ENCODE data around the gene ARHGAP27.
A peak's percentile ranks its signal among the peaks of the same experiment; 100 is the strongest.
"Not testable (repeated sequence)": the region's sequence is repeated elsewhere in the genome, so short reads cannot be mapped to it uniquely, and the experiment has no call there.

ARHGAP27 gene, protein sequence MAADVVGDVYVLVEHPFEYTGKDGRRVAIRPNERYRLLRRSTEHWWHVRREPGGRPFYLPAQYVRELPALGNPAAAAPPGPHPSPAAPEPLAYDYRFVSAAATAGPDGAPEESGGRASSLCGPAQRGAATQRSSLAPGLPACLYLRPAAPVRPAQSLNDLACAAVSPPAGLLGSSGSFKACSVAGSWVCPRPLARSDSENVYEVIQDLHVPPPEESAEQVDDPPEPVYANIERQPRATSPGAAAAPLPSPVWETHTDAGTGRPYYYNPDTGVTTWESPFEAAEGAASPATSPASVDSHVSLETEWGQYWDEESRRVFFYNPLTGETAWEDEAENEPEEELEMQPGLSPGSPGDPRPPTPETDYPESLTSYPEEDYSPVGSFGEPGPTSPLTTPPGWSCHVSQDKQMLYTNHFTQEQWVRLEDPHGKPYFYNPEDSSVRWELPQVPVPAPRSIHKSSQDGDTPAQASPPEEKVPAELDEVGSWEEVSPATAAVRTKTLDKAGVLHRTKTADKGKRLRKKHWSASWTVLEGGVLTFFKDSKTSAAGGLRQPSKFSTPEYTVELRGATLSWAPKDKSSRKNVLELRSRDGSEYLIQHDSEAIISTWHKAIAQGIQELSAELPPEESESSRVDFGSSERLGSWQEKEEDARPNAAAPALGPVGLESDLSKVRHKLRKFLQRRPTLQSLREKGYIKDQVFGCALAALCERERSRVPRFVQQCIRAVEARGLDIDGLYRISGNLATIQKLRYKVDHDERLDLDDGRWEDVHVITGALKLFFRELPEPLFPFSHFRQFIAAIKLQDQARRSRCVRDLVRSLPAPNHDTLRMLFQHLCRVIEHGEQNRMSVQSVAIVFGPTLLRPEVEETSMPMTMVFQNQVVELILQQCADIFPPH

DNA sequence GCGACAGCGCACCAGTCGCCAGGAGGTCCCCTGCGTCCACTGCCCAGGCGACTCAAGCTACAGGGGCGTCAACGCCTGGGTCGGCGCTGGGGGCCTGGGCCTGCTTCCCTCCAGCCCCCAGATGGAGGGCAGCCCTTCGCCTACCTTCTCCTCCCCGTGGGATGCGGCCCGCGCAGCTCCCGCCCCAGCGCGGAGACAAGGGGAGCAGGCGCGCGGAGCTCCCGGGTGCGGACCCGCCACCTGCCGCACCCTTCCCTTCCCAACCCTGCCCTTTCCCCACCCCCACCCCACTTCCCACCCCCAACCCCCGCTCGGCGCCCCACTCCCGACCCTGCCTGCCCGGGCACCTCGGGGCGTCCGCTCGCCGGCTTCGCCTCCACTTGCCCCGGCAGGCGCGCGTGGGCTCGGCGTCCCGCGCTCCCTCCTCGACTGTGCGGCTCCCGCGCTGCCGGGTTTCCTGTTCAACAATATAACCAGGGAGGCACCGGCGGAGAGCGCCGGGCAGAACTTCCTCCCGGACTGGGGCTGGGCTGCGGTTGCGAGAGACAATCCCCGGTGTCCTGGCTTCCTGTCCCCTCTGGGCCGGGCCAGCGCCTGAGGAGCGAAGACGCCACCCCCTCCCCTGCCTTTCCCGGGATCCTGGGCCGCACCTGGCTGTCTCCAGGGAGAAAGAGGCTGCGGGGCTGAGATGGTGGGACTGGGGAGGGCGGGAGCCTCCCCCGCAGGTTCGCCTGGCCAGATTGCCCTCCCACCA lies at the start of gene ARHGAP27:
Gene ARHGAP27 (minus strand): TSS at position 466 of the 754 bp plus-strand sequence. CDS start 2,591 bp downstream, outside the sequence.
- peak in 1 of 2 experiments; percentile 21 for DNase-seq

DNA sequence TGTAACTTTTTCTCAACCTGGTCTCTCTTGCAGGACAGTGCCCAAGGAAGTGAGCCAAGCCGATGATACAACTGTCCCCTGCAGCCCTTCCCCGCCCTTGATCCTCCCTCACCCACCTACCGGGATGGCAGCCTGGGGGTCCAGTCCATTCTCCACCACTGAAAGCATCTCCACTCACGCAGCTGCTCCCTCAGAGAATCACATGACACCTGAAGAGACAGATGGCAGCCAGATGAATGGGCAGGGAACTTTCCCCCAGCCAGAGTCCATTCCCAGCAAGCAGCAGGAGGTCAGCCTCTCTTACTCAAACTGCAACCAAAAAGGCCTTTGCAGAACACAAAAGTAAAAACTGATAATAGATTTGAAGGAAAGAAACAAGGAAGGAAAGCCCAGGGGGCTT lies 49.6 kb upstream of the ARHGAP27 start:
- peak; percentile 47 to 49 for DNase-seq

DNA sequence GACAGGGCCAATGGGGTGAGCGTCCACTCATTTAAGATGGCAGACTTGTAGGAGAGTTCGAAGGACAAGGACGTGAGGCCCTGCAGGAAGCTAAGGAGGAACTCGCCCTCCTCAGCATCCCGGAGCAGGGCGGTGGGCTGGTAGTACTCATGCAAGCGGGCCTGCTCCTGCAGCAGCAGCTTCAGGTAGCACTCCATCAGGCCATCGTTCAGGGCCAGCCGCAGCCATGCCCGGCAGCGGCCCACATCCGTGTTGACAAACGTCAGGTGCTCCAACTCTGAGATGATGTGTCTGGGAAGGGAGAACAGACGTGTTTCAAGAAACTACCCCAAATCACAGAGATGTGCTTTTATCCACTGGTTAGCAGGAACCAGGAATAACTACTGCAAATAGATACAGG lies 42.8 kb upstream of the ARHGAP27 start:
- DNase-seq, result not testable (repeated sequence)

DNA sequence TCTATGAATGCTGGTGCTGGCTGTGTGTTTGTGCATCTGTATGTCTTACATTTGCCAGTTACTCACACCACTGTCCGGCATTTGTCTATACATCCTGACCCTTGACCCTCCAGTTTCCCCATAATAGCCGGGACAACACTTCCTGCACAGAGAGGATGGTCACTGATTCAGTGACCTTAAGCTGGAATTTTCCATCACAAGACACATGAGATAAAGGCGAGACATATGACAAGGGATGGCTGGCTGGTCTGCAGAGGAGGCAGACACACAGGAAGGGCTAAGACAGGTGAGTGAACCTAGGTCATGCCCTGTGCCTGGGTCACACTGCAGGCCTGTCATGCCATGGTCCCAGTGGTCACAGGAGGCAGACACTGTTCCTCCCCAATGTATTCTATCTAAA lies 39.6 kb upstream of the ARHGAP27 start:
- DNase-seq, result not testable (repeated sequence)

DNA sequence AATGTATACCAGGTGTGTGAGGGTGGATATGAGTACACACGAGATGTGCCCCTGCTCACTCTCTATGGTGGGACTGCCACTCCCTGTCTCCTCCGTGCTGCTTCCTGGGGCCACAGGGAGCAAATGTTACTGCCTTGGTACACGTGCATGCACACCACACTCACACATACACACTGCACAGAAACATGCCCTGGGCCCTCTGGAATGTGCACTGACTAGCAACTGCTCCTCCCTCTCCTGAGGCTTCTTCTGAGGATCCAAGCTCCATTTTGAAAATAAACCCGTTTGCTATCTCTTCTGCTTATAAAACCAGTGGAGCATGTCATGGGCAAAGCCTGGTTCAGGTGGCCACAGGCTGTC lies 36.5 kb upstream of the ARHGAP27 start:
- DNase-seq, result not testable (repeated sequence)

DNA sequence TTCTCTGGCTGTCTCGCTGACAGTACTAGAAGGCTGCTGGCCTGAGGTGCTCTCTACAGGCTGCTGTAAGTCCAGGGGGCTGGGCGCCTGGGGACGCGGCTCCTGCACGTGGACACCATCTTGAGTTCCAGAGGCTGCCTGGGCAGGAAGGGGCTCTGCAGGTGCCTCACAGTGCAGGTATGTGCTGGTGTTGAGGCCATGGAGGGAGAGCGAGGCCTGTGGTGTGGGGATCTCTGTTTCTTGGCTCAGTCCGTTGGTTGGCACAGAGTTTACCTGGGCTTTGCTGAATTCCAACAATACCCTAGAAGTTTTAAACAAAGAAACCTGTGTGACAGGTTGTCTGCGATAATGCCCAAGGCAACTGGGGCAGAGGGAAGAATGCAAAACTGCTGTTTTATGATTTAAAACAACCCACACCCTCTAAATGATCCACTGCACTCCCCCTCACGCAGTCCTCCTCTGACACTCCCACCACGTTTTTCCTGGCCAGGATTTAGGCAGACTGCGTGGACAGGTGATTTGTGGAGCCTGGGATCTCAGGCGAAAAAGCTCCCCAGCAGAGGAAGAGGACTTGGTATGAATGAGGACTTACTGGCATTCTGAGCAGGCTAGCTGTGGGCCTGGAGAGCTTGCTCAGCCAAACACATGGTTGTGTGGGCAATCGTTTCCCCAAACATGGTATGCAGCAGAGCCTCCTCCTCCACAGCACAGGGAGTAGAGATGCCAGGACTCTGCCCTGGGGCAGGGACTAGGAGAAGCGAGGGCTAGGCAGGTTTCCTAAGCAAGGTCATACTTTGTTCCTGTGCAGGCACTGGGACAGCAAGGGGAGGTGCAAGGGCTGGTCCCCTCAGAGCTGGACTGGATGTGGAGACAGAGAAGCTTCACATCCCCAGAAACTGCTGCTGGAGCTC lies 35.9 kb upstream of the ARHGAP27 start:
- not testable (repeated sequence) for DNase-seq

DNA sequence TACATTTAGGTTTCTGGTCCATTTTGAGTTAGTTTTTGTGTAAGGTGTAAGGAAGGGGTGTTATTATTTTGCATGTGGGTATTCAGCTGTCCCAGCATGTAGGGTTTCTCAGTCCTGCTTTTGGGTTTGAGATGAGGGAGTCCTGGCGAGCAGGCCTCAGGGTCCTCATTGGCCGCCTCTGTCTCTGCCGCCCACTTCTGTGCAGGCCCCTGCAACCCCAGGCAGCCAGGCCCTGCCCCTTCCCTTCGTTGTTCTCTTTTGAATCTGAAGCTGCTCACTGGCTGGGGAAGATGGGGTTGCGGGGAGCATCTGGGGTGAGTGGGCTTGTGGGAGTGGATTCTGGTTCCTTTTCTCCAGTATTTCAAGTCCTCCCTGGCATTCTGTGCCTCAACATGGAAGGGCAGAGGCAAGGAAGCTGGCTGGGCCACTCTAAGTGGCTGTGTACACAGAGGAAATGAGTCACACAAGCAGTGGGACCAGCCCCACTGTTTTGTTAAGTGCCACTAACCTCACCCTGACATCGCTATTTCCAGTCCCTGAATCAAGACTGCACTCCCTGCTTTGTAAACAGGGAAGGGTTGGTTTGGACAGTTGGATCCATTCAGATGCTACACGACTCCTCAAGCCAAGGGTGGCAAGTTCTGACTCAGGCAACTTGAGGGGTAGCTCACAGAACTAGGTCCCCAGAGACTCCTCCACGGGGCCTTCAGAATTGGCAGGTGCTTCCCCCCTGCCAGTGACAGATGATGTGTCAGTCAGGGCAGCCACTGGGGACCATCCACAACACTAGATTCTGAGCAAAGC lies 29.1 kb upstream of the ARHGAP27 start:
- DNase-seq, result not testable (repeated sequence)

DNA sequence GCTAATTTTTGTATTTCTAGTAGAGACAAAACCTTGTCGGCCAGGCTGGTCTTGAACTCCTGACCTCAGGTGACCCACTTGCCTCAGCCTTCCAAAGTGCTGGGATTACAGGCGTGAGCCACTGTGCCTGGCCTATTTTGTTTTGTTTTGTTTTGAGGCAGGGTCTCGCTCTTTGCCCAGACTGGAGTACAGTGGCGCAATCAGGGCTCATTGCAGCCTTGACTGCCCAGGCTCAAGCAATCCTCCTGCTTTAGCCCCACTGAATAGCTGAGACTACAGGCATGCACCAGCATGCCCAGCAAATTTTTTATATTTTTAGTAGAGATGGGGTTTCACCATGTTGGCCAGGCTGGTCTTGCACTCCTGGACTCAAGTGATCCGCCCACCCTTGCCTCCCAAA lies 27.8 kb upstream of the ARHGAP27 start:
- not testable (repeated sequence) for DNase-seq

DNA sequence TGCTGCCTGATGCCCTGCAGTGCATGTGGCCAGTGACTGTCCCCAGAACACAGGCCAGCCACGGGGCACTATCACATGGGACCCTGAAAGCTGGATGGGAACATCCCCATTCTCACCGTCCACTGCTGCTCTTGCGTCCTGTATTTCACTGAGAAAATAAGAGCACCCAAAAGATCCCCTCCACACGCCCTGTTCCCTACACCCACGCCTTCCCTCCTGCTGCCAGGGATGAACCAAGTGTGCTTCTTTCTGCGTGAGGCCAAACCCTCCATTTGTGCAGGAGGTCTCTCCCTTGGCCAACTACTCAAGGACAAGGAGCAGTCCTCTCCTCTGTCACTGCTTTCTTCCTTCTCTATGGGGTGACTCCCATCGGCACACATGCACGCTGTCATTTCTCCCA lies 21.7 kb upstream of the ARHGAP27 start:
- DNase-seq, result not testable (repeated sequence)

DNA sequence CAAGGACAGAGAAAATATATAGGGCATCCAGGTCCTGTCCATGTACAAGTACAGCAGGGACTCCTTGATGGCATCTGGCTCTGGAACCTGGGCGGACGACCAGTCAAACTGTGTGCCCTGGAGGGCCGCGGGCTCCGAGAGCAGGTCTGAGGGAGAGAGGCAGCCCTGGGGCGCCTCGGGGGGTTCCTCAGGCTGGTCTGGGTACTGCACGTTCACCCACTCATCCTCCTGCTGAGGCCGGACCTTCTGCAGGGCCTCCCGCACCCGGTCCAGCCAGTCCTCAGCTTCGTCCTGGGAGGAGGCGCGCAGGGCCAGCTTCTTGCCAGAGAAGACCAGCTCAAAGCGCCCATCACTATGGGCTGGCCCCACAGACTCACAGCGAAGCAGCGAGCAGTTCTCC lies 21.1 kb upstream of the ARHGAP27 start:
- DNase-seq, result not testable (repeated sequence)

DNA sequence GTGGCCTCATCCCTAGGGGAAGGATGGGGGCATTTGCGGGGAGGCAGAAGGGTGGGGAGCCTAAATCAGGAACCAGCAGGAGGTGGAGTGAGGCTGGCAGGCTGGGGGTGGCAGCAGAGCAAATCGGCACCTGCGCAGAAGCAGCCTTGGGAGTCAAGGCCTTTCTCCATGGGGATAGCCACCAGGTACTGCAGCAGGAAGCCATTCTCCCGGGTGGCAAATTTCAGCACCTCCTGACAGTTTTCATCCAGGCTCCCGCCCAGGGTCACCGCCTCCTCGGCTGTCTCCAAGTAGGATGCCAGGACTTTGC lies 20.5 kb upstream of the ARHGAP27 start:
- DNase-seq, result not testable (repeated sequence)

DNA sequence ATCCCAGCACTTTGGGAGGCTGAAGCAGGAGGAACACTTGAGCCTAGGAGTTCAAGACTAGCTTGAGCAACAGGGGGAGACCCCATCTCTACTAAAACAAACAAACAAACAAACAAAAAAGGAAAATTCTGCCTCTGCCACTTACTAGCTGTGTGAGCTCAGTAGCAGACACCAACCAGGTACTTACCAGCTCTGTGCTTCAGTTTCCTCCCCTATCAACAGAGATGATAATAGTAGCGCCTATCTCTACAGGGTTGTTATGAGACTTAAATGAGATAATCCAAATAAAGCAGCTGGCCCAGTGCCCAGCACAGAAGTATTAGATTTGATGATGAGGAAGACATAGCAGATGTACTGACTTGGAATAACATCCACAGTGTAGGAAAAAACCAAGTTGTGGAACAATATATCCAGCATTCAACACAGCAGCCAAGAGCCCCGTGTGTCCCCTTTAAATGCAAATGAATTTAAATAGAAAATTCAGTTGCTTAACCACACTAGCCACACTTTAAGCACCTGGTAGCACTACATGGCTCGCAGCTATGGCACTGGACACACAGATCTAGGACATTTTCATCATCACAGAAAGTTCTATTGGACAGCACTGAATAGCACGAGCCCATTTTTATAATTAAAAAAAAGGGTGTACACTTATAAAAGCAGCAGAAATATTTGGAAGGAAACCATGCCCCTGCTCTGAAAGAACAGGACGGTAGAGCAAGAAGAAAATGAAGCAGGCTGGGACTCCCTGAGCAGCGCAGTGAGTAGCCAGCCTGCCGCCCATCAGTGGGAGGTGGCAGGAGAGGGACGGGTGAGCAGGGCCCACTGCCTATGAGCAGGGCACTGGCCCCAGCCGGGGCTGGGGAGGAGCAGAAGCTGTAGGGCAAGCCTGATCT lies 19.9 kb upstream of the ARHGAP27 start:
- not testable (repeated sequence) for DNase-seq

DNA sequence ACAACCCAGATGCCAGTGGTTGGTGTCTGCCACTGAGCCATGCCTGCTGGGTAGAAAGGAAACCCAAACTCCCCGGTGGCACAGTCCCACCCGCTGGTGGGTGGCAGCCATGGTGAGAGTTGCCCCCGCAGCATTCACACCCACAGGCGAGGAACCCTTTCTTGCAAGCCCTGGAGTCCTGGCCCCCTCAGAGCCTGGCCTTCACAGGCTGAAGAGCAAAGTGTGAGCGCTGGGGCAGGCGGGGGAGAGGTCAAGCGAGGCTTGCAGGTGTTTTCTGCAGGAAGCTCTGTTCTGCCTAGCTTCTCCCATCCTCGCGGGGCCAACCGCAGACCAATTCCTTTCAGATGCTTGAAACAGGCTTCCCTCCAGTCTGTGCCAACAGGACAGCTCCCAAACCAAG lies 19.0 kb upstream of the ARHGAP27 start:
- not testable (repeated sequence) for DNase-seq

DNA sequence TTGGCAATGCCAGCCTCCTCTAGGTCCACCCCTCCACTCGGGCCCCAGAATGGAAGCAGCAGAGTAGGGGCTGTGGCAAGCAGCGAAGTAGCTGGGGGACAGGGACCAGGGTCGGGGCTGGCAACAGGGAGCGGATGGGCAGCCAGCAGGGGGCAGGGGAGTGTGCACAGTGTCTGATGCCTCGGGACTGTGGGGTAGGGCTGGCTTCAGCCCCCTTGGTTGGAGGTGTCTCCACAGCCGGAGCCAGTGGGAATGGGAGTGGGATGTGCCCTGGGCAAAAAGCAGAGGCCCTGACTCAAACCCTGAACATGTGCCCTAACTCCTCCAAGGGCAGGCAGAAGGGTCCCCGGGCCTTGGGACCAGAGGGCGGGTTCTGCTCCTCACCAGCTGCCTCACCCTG lies 18.5 kb upstream of the ARHGAP27 start:
- DNase-seq, result no peak

DNA sequence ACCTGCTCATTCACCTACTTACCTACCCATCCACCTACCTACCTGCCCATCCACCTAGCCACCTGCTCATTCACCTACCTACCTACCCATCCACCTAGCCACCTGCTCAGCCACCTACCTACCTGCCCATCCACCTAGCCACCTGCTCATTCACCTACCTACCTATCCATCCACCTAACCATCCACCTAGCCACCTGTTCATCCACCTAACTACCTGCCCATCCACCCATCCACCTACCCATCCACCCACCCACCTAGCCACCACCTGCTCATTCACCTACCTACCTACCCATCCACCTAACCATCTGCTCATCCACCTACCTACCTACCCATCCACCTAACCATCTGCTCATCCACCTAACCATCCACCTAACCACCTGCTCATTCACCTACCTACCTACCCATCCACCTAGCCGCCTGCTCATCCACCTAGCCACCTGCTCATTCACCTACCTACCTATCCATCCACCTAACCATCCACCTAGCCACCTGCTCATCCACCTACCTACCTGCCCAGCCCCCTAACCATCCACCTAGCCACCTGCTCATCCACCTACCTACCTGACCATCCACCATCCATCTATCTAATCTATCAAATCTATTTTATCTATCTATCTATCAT lies 17.1 kb upstream of the ARHGAP27 start:
- DNase-seq, result not testable (repeated sequence)

DNA sequence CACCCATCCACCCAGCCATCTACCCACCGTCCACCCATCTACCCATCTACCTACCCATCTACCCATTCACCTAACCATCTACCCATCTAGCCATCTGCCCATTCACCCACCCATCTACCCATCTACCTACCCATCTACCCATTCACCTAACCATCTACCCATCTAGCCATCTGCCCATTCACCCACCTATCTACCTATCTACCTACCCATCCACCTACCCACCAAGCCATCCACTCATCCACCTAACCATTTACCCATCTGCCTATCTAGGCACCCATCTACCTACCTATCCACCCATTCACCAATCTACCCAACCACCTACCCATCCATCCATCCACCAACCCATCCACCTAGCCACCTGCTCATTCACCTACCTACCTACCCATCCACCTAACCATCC lies 16.6 kb upstream of the ARHGAP27 start:
- DNase-seq, result not testable (repeated sequence)

DNA sequence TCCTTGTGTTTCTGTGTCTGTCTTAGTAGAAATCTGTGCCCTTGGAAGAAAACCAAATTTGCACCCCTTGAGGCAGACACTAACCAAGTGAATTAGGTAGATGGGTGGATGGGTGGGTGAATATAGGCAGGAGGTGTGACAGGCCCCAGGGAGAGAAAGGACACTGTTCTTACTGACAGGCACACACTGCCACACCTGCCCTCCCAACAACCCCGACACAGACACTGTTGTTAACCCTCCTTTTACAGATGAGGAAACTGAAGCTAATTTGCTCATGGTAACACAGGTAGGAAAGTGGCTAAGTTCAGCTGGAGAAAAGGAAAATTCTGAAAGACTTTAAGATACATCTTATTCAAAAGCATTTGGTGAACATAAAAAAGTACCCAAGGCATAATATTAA lies 15.8 kb upstream of the ARHGAP27 start:
- DNase-seq, result not testable (repeated sequence)

DNA sequence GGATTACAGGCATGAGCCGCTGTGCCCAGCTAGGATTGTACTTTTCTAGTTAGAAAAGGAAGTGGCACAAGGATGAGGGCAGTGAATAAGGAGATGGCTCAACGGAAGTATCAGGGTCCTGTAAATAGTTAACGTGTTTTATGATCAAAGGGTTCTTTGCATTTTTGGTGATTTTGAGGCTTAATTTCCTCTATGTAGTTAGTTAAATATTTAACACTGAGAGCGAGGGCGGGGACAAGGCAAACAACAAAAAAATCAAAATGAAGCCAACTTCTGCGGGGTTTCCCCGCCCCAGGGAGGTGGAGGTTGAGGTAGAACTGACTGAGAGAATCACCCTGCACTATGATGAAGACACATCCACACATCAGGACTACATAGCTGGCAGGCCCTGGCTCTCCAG lies 15.4 kb upstream of the ARHGAP27 start:
- DNase-seq, result not testable (repeated sequence)

DNA sequence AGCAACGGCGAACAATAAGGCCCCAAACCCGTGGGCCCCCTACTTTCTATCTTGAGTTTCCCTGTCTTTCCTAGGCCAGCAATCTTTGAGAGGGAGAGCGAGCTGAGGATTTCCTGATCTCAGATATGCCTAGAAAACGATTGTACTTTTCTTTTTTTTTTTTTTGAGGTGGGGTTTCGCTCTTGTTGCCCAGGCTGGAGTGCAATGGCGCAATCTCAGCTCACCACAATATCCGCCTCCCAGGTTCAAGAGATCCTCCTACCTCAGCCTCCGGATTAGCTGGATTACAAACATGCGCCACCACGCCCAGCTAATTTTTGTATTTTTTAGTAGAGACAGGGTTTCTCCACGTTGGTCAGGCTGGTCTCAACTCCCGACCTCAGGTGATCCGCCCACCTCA lies 15.0 kb upstream of the ARHGAP27 start:
- DNase-seq, result not testable (repeated sequence)

All from NCI-H524 (cell line).